Measurements from ENCODE around the gene GRXCR2. TPM values are rescaled to one million over a fixed set of nuclear protein-coding genes. Genes with fewer than 3 reads are reported as not detected.

GRXCR2 gene, protein sequence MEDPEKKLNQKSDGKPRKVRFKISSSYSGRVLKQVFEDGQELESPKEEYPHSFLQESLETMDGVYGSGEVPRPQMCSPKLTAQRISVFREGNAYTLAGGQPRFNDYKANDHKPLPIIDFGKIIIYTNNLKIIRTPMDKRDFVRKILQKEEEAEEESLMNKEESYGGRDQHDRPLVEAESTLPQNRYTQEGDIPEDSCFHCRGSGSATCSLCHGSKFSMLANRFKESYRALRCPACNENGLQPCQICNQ
- 10 to 100 TPM in 2 of 10 donors, 1 to 10 TPM in 3, under 1 TPM in 4, not detected in 1; 0.60 to 15.1 (median 1.5) TPM for total RNA-seq
- polyA plus RNA-seq: 1 to 10 TPM in 1 of 2 donors, not detected in 1; 1.9 TPM
- long read RNA-seq, donor 1, partial matches to known transcripts: 0 of 1 reads
- long read RNA-seq, donor 1, other reads (novel, unspliced or antisense): 1 of 1 reads
- long read RNA-seq, donor 2, partial matches to known transcripts: 0 of 3 reads
- long read RNA-seq, donor 2, other reads (novel, unspliced or antisense): 3 of 3 reads
- long read RNA-seq, donor 3, partial matches to known transcripts: 0 of 2 reads
- long read RNA-seq, donor 3, other reads (novel, unspliced or antisense): 2 of 2 reads

DNA sequence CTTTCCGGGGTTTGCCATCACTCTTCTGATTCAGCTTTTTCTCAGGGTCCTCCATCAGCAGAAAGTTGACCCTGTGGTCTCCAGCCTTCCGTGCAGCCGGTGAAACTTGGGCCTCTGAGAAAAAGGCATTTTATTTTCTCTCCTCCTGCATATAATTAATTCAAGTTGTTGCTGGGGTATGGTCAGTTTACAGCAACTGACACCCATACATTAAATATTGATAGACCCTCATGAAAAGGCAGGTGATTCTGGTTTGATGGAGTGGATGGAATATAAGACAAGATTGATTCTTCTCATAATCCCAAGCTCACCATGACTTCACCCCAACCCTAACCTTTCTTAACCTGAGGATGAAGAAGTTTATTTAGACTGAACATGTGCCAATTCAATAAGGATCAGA is at the start of gene GRXCR2:
GRXCR2 (minus strand) TSS at position 101 of the 400 bp plus-strand sequence; CDS start at position 55, 46 bp downstream.
- no peaks in the 10 kb centered on the region for H3K4me1 ChIP-seq
- TF ChIP-seq, protein P1, sequence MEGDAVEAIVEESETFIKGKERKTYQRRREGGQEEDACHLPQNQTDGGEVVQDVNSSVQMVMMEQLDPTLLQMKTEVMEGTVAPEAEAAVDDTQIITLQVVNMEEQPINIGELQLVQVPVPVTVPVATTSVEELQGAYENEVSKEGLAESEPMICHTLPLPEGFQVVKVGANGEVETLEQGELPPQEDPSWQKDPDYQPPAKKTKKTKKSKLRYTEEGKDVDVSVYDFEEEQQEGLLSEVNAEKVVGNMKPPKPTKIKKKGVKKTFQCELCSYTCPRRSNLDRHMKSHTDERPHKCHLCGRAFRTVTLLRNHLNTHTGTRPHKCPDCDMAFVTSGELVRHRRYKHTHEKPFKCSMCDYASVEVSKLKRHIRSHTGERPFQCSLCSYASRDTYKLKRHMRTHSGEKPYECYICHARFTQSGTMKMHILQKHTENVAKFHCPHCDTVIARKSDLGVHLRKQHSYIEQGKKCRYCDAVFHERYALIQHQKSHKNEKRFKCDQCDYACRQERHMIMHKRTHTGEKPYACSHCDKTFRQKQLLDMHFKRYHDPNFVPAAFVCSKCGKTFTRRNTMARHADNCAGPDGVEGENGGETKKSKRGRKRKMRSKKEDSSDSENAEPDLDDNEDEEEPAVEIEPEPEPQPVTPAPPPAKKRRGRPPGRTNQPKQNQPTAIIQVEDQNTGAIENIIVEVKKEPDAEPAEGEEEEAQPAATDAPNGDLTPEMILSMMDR (IDR thresholded peaks at IDR 0.05): no peak
- intact Hi-C loops (cut with DNase I): no loop called here
- no peak within 1 kb of the TSS for H3K27ac ChIP-seq
- H3K4me3 ChIP-seq: no peak within 1 kb of the TSS
- no peaks in the 10 kb centered on the region for H3K9me3 ChIP-seq
- no peaks in the 10 kb centered on the region for H3K36me3 ChIP-seq
- ATAC-seq (no peak), DNase-seq (no peak)
- 82 to 92% methylated on average over 3 of the region's 3 CpGs for WGBS, 2 donors
- H3K27me3 ChIP-seq: no peaks in the 10 kb centered on the region

DNA sequence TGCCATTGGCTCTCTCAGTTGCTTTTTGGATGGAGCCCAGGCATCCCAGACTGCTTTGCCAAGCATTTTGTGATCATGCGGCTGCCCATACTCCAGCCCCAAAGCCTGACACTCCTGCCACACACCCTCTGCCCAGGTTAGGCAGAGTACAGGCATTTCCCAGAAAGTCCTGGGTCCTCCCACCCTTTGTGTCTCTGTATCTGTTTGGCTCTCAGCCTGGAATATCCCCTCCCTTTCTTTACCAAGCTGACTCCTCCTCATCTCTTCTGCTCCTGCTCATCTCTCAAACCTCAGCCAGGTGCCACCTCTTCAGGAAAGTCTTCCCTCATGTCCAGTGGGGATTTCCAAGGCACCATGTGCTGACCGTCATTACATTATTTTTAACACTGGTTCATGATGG is 49.2 kb upstream of the GRXCR2 start:
- Histone ChIP-seq H3K27me3 (no peaks in the 10 kb centered on the region), H3K4me3 (no peak overlapping the region), H3K27ac (no peak overlapping the region), H3K4me1 (peaks cover 0 to 14% (median 0%) of the 10 kb centered on the region in 9 donors), H3K9me3 (no peaks in the 10 kb centered on the region), H3K36me3 (no peaks in the 10 kb centered on the region)
- ATAC-seq (no peak), DNase-seq (no peak)
- TF ChIP-seq, protein P1 (IDR thresholded peaks at IDR 0.05): no peak
- intact Hi-C loops (cut with DNase I): no loop called here
- 70 to 88% methylated on average over 2 of the region's 2 CpGs for WGBS, 2 donors

DNA sequence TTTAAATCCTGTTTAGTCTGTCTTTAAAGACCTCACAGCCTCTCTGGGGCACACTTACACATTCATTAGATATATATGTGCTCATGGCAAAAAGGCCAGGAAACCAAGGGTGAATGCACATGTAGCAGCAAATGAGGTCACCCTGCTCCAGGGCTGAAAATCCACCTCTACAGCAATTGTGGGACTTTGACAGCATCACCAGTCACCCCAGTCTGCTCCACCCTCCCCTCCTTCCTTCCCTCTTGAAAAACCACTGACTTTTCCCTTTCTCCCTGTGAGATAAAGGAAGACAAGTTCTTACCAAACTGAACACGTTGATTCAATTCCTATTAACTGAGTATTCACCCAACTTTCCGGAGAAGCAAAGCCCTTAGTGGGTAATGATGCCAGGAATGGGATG is 48.4 kb upstream of the GRXCR2 start:
- no peak overlapping the region for H3K4me3 ChIP-seq
- WGBS, 2 donors: 70 to 77% methylated on average over 2 of the region's 2 CpGs
- ATAC-seq (no peak), DNase-seq (no peak)
- intact Hi-C loops (cut with DNase I): no loop called here
- no peaks in the 10 kb centered on the region for H3K27me3 ChIP-seq
- peaks cover 0 to 17% (median 0%) of the 10 kb centered on the region in 9 donors for H3K4me1 ChIP-seq
- no peaks in the 10 kb centered on the region for H3K9me3 ChIP-seq
- TF ChIP-seq, protein P1 (IDR thresholded peaks at IDR 0.05): no peak
- H3K27ac ChIP-seq: no peak overlapping the region
- no peaks in the 10 kb centered on the region for H3K36me3 ChIP-seq

DNA sequence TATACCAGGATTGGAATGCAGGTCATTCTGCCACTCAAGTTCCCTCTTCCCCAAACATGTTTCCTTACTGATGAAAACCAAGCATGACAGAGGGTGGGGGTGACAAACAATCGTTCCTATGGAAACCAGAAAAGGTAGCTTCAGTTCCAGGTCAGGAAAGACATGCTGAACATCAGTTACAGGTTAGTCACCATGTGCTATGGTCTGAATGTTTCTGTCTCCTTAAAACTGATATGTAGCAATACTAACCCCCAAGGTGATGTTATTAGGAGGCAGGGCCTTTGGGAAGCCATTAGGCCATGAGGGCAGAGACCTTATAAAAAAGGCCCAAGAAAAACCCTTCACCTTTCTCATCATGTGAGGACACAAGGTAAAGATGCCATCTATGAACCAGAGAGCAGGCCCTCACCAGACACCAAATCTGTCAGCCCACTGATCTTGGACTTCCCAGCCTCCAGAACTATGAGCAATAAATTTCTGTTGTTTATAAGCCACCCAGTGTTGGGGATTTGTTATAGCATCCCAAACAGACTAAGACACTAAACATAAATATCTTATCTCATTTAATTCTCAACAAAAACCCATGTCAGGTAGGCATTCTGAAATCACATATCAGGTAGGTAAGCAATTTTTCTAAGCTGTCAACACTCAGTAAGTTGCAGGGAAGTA is 47.9 kb upstream of the GRXCR2 start:
- no peak overlapping the region for H3K4me3 ChIP-seq
- H3K27me3 ChIP-seq: no peaks in the 10 kb centered on the region
- peaks cover 0 to 17% (median 0%) of the 10 kb centered on the region in 9 donors for H3K4me1 ChIP-seq
- H3K36me3 ChIP-seq: no peaks in the 10 kb centered on the region
- DNase-seq: no peak
- TF ChIP-seq, protein P1 (IDR thresholded peaks at IDR 0.05): no peak
- WGBS, 2 donors: 66 to 78% methylated on average over 1 of the region's 1 CpG
- H3K27ac ChIP-seq: no peak overlapping the region
- H3K9me3 ChIP-seq: no peaks in the 10 kb centered on the region
- intact Hi-C loops (cut with DNase I): no loop called here
- no peak for ATAC-seq

Data from heart right ventricle (tissue), 16 donors.